HEK293 (cell line): ENCODE measurements around the gene OCRL.

ENCODE experiments used
- CTCF ChIA-PET: fragments of 350-600 bp; formaldehyde crosslinking; extraction: SDS; loops from one replicate; lab custom pipeline; 2021; ENCODE audit warnings: antibody characterized with exemption; lab: Yijun Ruan, JAX
- POLR2A ChIA-PET: fragments of 300-600 bp; formaldehyde crosslinking; extraction: SDS; loops from one replicate; lab custom pipeline; 2020; ENCODE audit warnings: antibody characterized with exemption, inconsistent platforms; lab: Yijun Ruan, JAX
- H3K27ac ChIP-seq: fragments of 200-500 bp; sonication (Bioruptor generic); 2 replicates; pipeline ENCODE4 v1.5.1; 2014; ENCODE audit warnings: low read depth, low read length, control low read depth, inconsistent platforms; ENCODE audit errors: extremely low read depth
- H3K36me3 ChIP-seq, 2 experiments: fragments of 200-500 bp in 1 of 2; sonication (Bioruptor generic) in 1 of 2; 1 replicate in 1 of 2; 2 replicates in 1 of 2; pipeline ENCODE4 v1.5.1; 2014 to 2017; ENCODE audit warnings: inconsistent platforms in 2 of 2, low read length in 2 of 2; ENCODE audit not compliant: control insufficient read depth in 2 of 2, insufficient read depth in 1 of 2
- H3K4me1 ChIP-seq: fragments of 200-500 bp; sonication (Bioruptor generic); 2 replicates; pipeline ENCODE4 v1.5.1; 2014; ENCODE audit warnings: mild to moderate bottlenecking, low read length, inconsistent platforms; ENCODE audit not compliant: control insufficient read depth, insufficient read depth
- H3K4me3 ChIP-seq: 2 replicates; pipeline ENCODE4 v1.5.1; 2011; ENCODE audit warnings: low read depth, mild to moderate bottlenecking, control low read depth, low read length, moderate library complexity
- H3K9me3 ChIP-seq: fragments of 200-500 bp; sonication (Bioruptor generic); 2 replicates; pipeline ENCODE4 v1.5.1; 2014; ENCODE audit warnings: low read depth, low read length, inconsistent platforms; ENCODE audit not compliant: control insufficient read depth, insufficient read depth
- GLIS2 ChIP-seq: fragments of 450-650 bp; formaldehyde crosslinking; IDR thresholded peaks from 2 replicates; pipeline ENCODE4 v1.5.1; 2016; ENCODE audit warnings: missing biosample characterization, missing genetic modification characterization
- IKZF3 ChIP-seq: fragments of 450-650 bp; IDR thresholded peaks from 2 replicates; pipeline ENCODE4 v1.5.0; 2018; ENCODE audit warnings: missing biosample characterization, mild to moderate bottlenecking, missing genetic modification characterization, moderate library complexity
- KLF1 ChIP-seq: fragments of 450-650 bp; formaldehyde crosslinking; IDR thresholded peaks from 2 replicates; pipeline ENCODE4 v1.5.1; 2016; ENCODE audit warnings: missing biosample characterization, missing genetic modification characterization
- KLF16 ChIP-seq: fragments of 450-650 bp; formaldehyde crosslinking; IDR thresholded peaks from 2 replicates; pipeline ENCODE4 v1.5.1; 2017; ENCODE audit warnings: missing biosample characterization, missing genetic modification characterization
- KLF9 ChIP-seq: fragments of 450-650 bp; formaldehyde crosslinking; IDR thresholded peaks from 2 replicates; pipeline ENCODE4 v1.5.1; 2016; ENCODE audit warnings: missing biosample characterization, missing genetic modification characterization, low read depth
- SCRT1 ChIP-seq: fragments of 450-650 bp; formaldehyde crosslinking; IDR thresholded peaks from 2 replicates; pipeline ENCODE4 v1.5.1; 2016; ENCODE audit warnings: missing biosample characterization, missing genetic modification characterization, borderline replicate concordance
- TCF7L2 ChIP-seq: IDR thresholded peaks from 2 replicates; pipeline ENCODE4 v1.6.1; 2011; ENCODE audit warnings: low read depth, mild to moderate bottlenecking, inconsistent platforms, low read length, moderate library complexity, borderline replicate concordance
- ZBTB17 ChIP-seq: fragments of 450-650 bp; formaldehyde crosslinking; IDR thresholded peaks from 2 replicates; pipeline ENCODE4 v1.5.1; 2016; ENCODE audit warnings: missing biosample characterization, missing genetic modification characterization
- ZBTB21 ChIP-seq: fragments of 450-650 bp; formaldehyde crosslinking; IDR thresholded peaks from 2 replicates; pipeline ENCODE4 v1.5.1; 2017; ENCODE audit warnings: missing biosample characterization, missing genetic modification characterization
- ZIC2 ChIP-seq: fragments of 450-650 bp; formaldehyde crosslinking; IDR thresholded peaks from 2 replicates; pipeline ENCODE4 v1.5.1; 2016; ENCODE audit warnings: missing biosample characterization, missing genetic modification characterization
- ZNF138 ChIP-seq: fragments of 450-650 bp; formaldehyde crosslinking; IDR thresholded peaks from 2 replicates; pipeline ENCODE4 v1.5.1; 2016; ENCODE audit warnings: missing biosample characterization, missing genetic modification characterization, borderline replicate concordance
- ZNF169 ChIP-seq: fragments of 450-650 bp; formaldehyde crosslinking; IDR thresholded peaks from 2 replicates; pipeline ENCODE4 v1.5.1; 2016; ENCODE audit warnings: missing biosample characterization, missing genetic modification characterization
- ZNF2 ChIP-seq: fragments of 450-650 bp; formaldehyde crosslinking; IDR thresholded peaks from 2 replicates; pipeline ENCODE4 v1.5.1; 2016; ENCODE audit warnings: missing biosample characterization, missing genetic modification characterization
- ZNF211 ChIP-seq: fragments of 450-650 bp; formaldehyde crosslinking; IDR thresholded peaks from 2 replicates; pipeline ENCODE4 v1.5.1; 2016; ENCODE audit warnings: low read depth, missing biosample characterization, missing genetic modification characterization
- ZNF214 ChIP-seq: fragments of 450-650 bp; formaldehyde crosslinking; IDR thresholded peaks from 2 replicates; pipeline ENCODE4 v1.5.1; 2017; ENCODE audit warnings: missing biosample characterization, mild to moderate bottlenecking, missing genetic modification characterization, borderline replicate concordance
- ZNF266 ChIP-seq: fragments of 450-650 bp; formaldehyde crosslinking; IDR thresholded peaks from 2 replicates; pipeline ENCODE4 v1.5.1; 2016; ENCODE audit warnings: missing biosample characterization, missing genetic modification characterization, low read depth
- ZNF366 ChIP-seq: fragments of 450-650 bp; formaldehyde crosslinking; conservative IDR thresholded peaks from 2 replicates; pipeline ENCODE4 v1.5.1; 2016; ENCODE audit warnings: missing biosample characterization, missing genetic modification characterization
- ZNF391 ChIP-seq: fragments of 450-650 bp; formaldehyde crosslinking; IDR thresholded peaks from 2 replicates; pipeline ENCODE4 v1.5.1; 2016; ENCODE audit warnings: low read depth, missing biosample characterization, missing genetic modification characterization, borderline replicate concordance
- ZNF433 ChIP-seq: fragments of 450-650 bp; formaldehyde crosslinking; IDR thresholded peaks from 2 replicates; pipeline ENCODE4 v1.5.1; 2016; ENCODE audit warnings: missing biosample characterization, missing genetic modification characterization, low read depth
- ZNF48 ChIP-seq: fragments of 450-650 bp; formaldehyde crosslinking; IDR thresholded peaks from 2 replicates; pipeline ENCODE4 v1.5.1; 2016; ENCODE audit warnings: missing biosample characterization, missing genetic modification characterization
- ZNF548 ChIP-seq: fragments of 450-650 bp; formaldehyde crosslinking; IDR thresholded peaks from 2 replicates; pipeline ENCODE4 v1.5.1; 2016; ENCODE audit warnings: missing biosample characterization, missing genetic modification characterization
- ZNF624 ChIP-seq: fragments of 450-650 bp; formaldehyde crosslinking; IDR thresholded peaks from 2 replicates; pipeline ENCODE4 v1.5.1; 2017; ENCODE audit warnings: missing biosample characterization, missing genetic modification characterization
- ZNF654 ChIP-seq: fragments of 450-650 bp; formaldehyde crosslinking; IDR thresholded peaks from 2 replicates; pipeline ENCODE4 v1.5.1; 2016; ENCODE audit warnings: low read depth, missing biosample characterization, missing genetic modification characterization
- ZNF660 ChIP-seq: fragments of 450-650 bp; IDR thresholded peaks from 2 replicates; pipeline ENCODE4 v1.5.1; 2018; ENCODE audit warnings: missing biosample characterization, mild to moderate bottlenecking, missing genetic modification characterization
- ZNF664 ChIP-seq: fragments of 450-650 bp; formaldehyde crosslinking; IDR thresholded peaks from 2 replicates; pipeline ENCODE4 v1.5.1; 2016; ENCODE audit warnings: missing biosample characterization, missing genetic modification characterization
- ZNF792 ChIP-seq: fragments of 450-650 bp; formaldehyde crosslinking; IDR thresholded peaks from 2 replicates; pipeline ENCODE4 v1.5.1; 2016; ENCODE audit warnings: missing biosample characterization, missing genetic modification characterization
- TF ChIP-seq, protein P1 (sequence below): fragments of 450-650 bp; formaldehyde crosslinking; IDR thresholded peaks from 2 replicates; pipeline ENCODE4 v1.5.1; 2016; ENCODE audit warnings: missing biosample characterization, missing genetic modification characterization, borderline replicate concordance
- TF ChIP-seq, protein P2 (sequence below): fragments of 450-650 bp; formaldehyde crosslinking; IDR thresholded peaks from 2 replicates; pipeline ENCODE4 v1.5.1; 2017; ENCODE audit warnings: missing biosample characterization, missing genetic modification characterization
- TF ChIP-seq, protein P3 (sequence below): fragments of 450-650 bp; formaldehyde crosslinking; IDR thresholded peaks from 2 replicates; pipeline ENCODE4 v1.5.1; 2017; ENCODE audit warnings: missing biosample characterization, missing genetic modification characterization
- TF ChIP-seq, protein P4 (sequence below): fragments of 450-650 bp; formaldehyde crosslinking; IDR thresholded peaks from 2 replicates; pipeline ENCODE4 v1.5.1; 2016; ENCODE audit warnings: missing biosample characterization, missing genetic modification characterization
- TF ChIP-seq, protein P5 (sequence below): fragments of 450-650 bp; formaldehyde crosslinking; optimal IDR thresholded peaks from 2 replicates; pipeline ENCODE3; 2016; ENCODE audit warnings: missing biosample characterization, mild to moderate bottlenecking, missing genetic modification characterization

OCRL gene

DNA sequence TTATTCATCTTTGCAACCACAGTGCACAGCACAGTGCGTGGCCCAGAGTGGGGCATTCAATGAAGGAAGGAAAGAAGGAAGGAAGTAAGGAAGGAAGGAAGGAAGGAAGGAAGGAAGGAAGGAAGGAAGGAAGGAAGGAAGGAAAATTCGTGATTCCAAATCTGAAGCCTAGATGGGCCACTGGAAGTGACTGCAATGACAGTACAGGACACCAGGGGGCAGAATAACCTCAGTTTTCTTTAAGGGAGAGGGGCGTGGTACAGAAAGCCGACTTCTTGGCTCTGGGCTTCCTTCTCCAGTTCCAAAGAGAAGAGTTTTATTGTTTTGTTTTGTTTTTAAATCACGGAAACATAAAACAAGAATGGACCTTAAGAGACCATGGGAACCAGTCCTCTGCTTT is 66.9 kb downstream of the OCRL start:
- Histone ChIP-seq H3K36me3 (no peaks in the 10 kb centered on the region), H3K4me1 (no peaks in the 10 kb centered on the region), H3K4me3 (no peak overlapping the region), H3K9me3 (no peaks in the 10 kb centered on the region), H3K27ac (no peak overlapping the region)
- ChIA-PET CTCF (interaction anchor here (0.6 to 6.5 kb wide), 14 partner anchors 14 to 322 kb away, joined by 3 to 59 read pairs (median 4); partner anchors contain the start of gene APLN), POLR2A (no interaction called here)
- TF ChIP-seq ZNF138 (tag by site-specific recombination), result no peak
- TF ChIP-seq ZNF391 (tag by site-specific recombination), result no peak
- TF ChIP-seq, protein P1, sequence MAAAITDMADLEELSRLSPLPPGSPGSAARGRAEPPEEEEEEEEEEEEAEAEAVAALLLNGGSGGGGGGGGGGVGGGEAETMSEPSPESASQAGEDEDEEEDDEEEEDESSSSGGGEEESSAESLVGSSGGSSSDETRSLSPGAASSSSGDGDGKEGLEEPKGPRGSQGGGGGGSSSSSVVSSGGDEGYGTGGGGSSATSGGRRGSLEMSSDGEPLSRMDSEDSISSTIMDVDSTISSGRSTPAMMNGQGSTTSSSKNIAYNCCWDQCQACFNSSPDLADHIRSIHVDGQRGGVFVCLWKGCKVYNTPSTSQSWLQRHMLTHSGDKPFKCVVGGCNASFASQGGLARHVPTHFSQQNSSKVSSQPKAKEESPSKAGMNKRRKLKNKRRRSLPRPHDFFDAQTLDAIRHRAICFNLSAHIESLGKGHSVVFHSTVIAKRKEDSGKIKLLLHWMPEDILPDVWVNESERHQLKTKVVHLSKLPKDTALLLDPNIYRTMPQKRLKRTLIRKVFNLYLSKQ (tag by site-specific recombination), result no peak
- TF ChIP-seq KLF9, result peak; percentile 93
- TF ChIP-seq ZNF433 (tag by site-specific recombination), result no peak
- TF ChIP-seq ZNF664 (tag by site-specific recombination), result no peak
- TF ChIP-seq ZNF48 (tag by site-specific recombination), result no peak
- TF ChIP-seq ZNF211 (tag by site-specific recombination), result no peak
- no peak for TF ChIP-seq ZIC2 (tag by site-specific recombination)
- peak; percentile 65 for TF ChIP-seq KLF1 (tag by site-specific recombination)
- TF ChIP-seq ZNF214, result no peak
- TF ChIP-seq, protein P2, sequence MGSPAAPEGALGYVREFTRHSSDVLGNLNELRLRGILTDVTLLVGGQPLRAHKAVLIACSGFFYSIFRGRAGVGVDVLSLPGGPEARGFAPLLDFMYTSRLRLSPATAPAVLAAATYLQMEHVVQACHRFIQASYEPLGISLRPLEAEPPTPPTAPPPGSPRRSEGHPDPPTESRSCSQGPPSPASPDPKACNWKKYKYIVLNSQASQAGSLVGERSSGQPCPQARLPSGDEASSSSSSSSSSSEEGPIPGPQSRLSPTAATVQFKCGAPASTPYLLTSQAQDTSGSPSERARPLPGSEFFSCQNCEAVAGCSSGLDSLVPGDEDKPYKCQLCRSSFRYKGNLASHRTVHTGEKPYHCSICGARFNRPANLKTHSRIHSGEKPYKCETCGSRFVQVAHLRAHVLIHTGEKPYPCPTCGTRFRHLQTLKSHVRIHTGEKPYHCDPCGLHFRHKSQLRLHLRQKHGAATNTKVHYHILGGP (tag by site-specific recombination), result no peak
- TF ChIP-seq ZBTB17, result 0 out of 2 replicates have a peak, but pooled peaks have one; percentile 40
- TF ChIP-seq, protein P3, sequence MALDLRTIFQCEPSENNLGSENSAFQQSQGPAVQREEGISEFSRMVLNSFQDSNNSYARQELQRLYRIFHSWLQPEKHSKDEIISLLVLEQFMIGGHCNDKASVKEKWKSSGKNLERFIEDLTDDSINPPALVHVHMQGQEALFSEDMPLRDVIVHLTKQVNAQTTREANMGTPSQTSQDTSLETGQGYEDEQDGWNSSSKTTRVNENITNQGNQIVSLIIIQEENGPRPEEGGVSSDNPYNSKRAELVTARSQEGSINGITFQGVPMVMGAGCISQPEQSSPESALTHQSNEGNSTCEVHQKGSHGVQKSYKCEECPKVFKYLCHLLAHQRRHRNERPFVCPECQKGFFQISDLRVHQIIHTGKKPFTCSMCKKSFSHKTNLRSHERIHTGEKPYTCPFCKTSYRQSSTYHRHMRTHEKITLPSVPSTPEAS (tag by site-specific recombination), result no peak
- no peak for TF ChIP-seq GLIS2
- TF ChIP-seq SCRT1 (tag by site-specific recombination), result no peak
- TF ChIP-seq TCF7L2, result no peak
- TF ChIP-seq ZNF266, result no peak
- TF ChIP-seq ZNF624 (tag by site-specific recombination), result no peak
- TF ChIP-seq ZNF654, result peak; percentile 97
- peak; percentile 58; the same call in 1 of the 2 replicates for TF ChIP-seq ZNF660 (tag by site-specific recombination)
- TF ChIP-seq KLF16 (tag by site-specific recombination), result no peak
- 0 out of 2 replicates have a peak, but pooled peaks have one; percentile 19 for TF ChIP-seq ZNF2
- peak; percentile 98 for TF ChIP-seq ZNF366 (tag by site-specific recombination)
- TF ChIP-seq ZNF169, result no peak
- TF ChIP-seq, protein P4, sequence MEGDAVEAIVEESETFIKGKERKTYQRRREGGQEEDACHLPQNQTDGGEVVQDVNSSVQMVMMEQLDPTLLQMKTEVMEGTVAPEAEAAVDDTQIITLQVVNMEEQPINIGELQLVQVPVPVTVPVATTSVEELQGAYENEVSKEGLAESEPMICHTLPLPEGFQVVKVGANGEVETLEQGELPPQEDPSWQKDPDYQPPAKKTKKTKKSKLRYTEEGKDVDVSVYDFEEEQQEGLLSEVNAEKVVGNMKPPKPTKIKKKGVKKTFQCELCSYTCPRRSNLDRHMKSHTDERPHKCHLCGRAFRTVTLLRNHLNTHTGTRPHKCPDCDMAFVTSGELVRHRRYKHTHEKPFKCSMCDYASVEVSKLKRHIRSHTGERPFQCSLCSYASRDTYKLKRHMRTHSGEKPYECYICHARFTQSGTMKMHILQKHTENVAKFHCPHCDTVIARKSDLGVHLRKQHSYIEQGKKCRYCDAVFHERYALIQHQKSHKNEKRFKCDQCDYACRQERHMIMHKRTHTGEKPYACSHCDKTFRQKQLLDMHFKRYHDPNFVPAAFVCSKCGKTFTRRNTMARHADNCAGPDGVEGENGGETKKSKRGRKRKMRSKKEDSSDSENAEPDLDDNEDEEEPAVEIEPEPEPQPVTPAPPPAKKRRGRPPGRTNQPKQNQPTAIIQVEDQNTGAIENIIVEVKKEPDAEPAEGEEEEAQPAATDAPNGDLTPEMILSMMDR, result peak; percentile 76
- TF ChIP-seq, protein P5, sequence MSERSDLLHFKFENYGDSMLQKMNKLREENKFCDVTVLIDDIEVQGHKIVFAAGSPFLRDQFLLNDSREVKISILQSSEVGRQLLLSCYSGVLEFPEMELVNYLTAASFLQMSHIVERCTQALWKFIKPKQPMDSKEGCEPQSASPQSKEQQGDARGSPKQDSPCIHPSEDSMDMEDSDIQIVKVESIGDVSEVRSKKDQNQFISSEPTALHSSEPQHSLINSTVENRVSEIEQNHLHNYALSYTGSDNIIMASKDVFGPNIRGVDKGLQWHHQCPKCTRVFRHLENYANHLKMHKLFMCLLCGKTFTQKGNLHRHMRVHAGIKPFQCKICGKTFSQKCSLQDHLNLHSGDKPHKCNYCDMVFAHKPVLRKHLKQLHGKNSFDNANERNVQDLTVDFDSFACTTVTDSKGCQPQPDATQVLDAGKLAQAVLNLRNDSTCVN (tag by site-specific recombination), result no peak
- TF ChIP-seq IKZF3 (tag by site-specific recombination), result no peak
- TF ChIP-seq ZNF548 (tag by site-specific recombination), result no peak
- no peak for TF ChIP-seq ZNF792 (tag by site-specific recombination)
- no peak for TF ChIP-seq ZBTB21 (tag by site-specific recombination)
